HG03045 (cell line): ENCODE results near the gene EIF3I.
"Not testable (repeated sequence)": the region's sequence is repeated elsewhere in the genome, so short reads cannot be mapped to it uniquely, and the experiment has no call there.

Source experiments
- ATAC-seq: cut with Tn5 transposase; IDR thresholded peaks from one replicate; pipeline ENCODE4 v1.9.1; 2021; ENCODE audit warnings: mild to moderate bottlenecking, moderate library complexity; ENCODE audit not compliant: unreplicated experiment

The EIF3I gene

DNA sequence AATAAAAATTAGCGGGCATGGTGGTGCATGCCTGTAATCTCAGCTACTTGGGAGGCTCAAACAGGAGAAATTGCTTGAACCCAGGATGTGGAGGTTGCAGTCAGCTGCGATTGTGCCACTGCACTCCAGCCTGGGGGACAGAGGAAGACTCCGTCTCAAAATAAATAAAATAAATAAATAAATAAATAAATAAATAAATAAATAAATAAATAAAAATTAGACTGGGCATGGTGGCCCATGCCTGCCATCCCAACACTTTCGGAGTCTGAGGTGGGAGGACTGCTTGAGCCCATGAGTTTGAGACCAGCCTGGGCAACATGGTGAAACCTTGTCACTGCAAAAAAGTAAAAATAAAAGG is 41.0 kb downstream of the EIF3I start:
- ATAC-seq, result not testable (repeated sequence)

DNA sequence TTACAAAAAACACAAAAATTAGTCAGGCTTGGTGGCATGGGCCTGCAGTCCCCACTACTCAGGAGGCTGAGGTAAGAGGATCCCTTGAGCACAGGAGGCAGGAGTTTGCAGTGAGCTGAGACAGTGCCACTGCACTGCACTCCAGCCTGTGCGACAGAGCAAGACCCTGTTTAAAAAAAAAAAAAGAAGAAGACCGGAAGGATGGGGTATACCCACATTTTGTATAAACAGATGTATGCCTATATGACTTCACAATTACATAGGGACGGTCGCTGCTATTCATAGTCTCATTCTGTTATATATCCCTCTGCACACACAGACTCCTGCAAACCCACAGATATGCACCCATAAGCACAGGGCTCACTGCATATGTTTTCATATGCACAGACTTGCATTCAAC is 41.5 kb downstream of the EIF3I start:
- ATAC-seq, result no peak

DNA sequence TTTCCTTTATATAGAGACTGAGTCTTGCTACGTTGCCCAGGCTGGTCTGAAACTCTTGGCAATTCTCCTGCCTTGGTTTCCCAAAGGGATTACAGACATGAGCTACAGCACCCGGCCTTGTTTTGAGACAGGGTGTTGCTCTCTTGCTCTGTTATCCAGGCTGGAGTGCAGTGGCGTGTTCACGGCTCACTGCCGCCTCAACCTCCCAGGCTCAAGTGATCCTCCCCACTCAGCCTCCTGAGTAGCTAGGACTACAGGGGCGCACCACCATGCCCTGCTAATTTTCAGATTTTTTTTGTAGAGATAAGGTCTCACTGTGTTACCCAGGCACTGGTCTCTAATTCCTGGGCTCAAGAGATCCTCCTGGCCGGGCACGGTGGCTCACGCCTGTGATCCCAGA is 43.6 kb downstream of the EIF3I start:
- ATAC-seq, result no peak

DNA sequence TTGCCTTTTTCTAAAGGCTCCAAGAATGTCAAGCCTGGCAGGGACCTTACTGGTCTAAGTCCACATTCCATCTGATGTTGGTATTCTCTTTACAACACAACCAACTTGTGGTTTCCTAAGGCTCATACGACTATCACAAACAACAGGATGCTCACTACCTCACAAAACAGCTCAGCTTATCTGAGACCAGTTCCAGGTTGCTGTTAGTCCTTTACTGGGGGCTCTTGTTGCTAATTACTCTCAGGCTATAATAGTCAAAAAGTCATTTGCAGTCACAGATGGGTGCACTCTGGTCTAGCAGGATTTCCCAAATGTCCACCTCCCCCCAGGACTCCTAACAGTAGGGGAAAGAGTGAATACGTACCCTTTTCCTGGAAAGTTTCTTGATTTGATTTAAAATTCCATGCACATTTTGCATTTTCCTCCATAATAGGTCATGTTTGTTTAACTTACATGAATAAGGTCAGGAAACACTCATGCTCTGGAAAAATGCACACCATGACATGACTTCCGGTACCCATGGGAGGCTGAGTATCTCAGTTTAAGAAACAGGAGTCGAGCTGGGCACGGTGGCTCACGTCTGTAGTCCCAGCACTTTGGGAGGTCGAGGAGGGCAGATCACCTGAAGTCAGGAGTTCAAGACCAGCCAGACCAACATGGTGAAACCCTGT is 44.8 kb downstream of the EIF3I start:
- ATAC-seq, result no peak

DNA sequence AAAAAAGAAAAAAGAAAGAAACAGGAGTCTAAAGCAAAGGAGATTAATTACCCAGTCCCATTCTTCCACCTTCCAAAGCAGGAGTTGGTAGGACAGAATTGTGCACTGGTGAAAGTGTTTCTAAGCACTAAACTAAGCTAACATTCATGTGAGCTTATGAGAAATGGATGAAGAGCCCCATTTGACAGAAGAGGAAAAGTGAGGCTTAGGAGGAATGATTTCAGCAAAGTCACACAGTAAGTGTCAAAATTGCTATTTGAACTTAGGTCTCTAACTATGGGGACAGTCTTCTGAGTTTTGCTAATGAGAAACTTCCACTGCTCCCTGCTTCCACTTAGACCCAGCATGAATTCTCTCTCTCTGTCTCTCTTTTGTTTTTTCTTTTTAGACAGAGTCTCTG is 47.5 kb downstream of the EIF3I start:
- ATAC-seq, result no peak

DNA sequence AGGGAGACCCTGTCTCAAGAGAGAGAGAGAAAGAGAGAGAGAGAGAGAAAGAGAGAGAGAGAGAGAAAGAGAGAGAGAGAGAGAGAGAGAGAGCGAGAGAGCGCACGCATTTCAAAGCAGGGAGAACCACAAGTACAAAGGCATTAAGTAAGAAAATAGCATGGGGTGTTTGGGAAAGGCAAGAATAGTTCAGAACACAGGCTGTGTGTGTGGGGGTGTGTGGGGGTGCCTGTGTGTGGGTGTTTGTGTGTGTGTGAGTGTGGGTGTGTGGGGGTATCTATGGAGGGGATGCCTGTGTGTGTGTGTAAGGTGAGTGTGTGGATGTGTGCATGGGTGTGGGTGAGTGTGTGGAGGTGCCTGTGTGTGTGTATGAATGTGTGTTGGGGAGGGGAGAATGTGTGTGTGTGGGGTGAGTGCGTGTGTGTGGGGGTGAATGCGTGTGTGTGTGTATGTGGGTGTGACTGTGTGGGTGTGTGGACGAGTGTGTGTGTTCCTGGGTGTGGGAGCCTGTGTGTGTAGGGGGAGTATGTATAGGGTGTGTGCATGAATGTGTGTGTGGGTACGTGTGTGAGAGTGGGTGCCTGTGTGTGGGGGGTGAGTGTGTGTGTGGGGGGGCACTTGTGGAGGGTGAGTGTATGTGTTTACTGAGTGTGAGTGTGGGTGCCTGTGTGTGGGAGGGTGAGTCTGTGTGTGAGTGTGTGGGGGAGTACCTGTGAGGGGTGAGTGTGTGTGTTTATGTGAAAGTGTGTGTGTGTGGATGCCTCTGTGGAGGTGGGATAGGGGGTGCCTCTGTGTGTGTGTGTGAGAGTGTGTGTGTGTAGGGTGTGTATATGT is 50.6 kb downstream of the EIF3I start:
- ATAC-seq, result no peak

DNA sequence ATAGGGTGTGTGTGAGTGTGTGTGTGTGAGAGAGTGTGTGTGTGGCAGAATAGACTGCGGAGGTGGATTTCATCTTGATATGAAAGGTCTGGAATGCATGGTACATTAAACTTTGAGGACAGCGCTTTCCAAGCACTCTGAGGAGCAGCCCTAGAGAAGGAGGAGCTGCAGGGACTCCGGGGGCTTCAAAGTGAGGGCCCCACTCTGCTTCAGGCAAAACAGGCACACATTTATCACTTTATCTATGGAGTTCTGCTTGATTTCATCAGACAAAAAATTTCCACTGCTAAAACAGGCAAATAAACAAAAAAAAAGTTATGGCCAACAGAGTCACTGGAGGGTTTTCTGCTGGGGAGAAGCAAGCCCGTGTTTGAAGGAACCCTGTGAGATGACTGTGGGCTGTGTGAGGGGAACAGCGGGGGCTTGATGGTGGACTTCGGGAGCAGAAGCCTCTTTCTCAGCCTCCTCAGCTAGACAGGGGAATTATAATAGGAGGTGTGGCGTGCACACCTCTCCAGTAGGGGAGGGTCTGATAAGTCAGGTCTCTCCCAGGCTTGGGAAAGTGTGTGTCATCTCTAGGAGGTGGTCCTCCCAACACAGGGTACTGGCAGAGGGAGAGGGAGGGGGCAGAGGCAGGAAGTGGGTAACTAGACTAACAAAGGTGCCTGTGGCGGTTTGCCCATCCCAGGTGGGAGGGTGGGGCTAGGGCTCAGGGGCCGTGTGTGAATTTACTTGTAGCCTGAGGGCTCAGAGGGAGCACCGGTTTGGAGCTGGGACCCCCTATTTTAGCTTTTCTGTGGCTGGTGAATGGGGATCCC is 51.4 kb downstream of the EIF3I start:
- no peak for ATAC-seq

DNA sequence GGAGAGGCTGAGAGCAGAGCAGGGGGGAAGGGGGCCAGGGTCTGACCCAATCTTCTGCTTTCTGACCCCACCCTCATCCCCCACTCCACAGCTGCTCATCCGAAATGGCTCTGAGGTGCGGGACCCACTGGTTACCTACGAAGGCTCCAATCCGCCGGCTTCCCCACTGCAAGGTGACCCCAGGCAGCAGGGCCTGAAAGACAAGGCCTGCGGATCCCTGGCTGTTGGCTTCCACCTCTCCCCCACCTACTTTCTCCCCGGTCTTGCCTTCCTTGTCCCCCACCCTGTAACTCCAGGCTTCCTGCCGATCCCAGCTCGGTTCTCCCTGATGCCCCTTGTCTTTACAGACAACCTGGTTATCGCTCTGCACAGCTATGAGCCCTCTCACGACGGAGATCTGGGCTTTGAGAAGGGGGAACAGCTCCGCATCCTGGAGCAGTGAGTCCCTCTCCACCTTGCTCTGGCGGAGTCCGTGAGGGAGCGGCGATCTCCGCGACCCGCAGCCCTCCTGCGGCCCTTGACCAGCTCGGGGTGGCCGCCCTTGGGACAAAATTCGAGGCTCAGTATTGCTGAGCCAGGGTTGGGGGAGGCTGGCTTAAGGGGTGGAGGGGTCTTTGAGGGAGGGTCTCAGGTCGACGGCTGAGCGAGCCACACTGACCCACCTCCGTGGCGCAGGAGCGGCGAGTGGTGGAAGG is 52.6 kb downstream of the EIF3I start:
- no peak for ATAC-seq

DNA sequence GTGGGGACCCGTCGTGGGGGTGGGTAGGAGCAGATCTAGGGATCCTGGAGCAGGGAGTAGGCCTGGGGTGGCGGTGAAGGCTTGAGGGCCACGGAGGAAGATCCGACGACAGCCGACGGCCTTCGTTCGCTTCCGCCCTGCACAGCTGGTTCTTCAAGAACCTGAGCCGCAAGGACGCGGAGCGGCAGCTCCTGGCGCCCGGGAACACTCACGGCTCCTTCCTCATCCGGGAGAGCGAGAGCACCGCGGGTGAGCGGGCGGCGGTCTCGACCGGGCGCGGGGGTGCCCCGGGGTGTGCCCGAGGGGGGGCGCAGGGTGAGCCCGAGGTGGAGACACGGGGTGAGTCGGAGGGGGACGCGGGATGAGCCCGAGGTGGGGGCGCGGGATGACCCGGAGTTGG is 53.2 kb downstream of the EIF3I start:
- no peak for ATAC-seq

DNA sequence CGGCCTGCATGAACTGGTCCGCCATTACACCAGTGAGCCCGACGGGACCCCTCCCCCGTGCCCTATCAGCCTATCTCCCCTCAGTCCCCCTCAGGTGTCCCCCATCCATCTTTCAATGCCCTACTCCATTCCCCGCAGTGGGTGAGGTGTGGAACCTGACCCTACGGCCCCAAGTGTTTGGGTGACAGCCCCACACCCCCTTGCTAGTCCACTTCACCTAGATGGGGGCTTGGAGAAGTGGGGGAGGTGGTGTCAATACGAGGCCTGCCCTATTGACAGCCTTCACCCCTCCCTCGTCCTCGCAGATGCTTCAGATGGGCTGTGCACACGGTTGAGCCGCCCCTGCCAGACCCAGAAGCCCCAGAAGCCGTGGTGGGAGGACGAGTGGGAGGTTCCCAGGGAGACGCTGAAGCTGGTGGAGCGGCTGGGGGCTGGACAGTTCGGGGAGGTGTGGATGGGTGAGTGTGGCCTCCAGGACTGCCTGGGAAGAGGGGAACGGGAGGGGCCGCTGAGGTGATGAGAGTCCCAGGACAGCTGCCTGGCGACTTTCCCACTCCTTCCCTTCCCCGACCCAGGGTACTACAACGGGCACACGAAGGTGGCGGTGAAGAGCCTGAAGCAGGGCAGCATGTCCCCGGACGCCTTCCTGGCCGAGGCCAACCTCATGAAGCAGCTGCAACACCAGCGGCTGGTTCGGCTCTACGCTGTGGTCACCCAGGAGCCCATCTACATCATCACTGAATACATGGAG is 54.0 kb downstream of the EIF3I start:
- ATAC-seq, result no peak
